Measurements from ENCODE around the gene RAVER2. TPM values are rescaled to one million over a fixed set of nuclear protein-coding genes. Genes with fewer than 3 reads are reported as not detected.
A peak's percentile ranks its signal among the peaks of the same experiment; 100 is the strongest.

RAVER2 gene
- total and polyA plus RNA-seq, 2 donors (not counting 1 experiment from before 2014, with no cell fraction given) = 0.82 to 1.4 TPM

DNA sequence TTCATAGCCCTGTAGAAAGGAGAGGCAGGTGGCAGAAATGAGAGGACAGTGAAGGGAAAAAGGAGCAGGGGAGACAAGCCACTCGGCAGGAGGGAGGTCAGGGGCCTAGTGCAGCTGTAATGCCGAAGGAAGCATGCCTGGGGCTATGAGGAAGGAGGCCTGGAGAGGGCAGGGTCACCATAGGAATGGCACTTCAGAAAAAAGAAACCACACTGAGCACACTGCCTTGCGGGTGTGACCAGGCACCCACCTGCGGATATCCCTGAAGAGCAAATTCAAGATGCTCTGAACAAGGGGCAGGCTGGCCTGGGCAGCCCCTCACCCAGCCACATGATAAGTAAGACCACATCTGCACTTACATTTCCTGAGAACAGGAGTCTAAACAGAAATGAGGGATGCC is 116.7 kb downstream of the RAVER2 start:
- TF ChIP-seq, protein P1, sequence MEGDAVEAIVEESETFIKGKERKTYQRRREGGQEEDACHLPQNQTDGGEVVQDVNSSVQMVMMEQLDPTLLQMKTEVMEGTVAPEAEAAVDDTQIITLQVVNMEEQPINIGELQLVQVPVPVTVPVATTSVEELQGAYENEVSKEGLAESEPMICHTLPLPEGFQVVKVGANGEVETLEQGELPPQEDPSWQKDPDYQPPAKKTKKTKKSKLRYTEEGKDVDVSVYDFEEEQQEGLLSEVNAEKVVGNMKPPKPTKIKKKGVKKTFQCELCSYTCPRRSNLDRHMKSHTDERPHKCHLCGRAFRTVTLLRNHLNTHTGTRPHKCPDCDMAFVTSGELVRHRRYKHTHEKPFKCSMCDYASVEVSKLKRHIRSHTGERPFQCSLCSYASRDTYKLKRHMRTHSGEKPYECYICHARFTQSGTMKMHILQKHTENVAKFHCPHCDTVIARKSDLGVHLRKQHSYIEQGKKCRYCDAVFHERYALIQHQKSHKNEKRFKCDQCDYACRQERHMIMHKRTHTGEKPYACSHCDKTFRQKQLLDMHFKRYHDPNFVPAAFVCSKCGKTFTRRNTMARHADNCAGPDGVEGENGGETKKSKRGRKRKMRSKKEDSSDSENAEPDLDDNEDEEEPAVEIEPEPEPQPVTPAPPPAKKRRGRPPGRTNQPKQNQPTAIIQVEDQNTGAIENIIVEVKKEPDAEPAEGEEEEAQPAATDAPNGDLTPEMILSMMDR (IDR thresholded peaks at IDR 0.05) = no peak
- no peak for TF ChIP-seq EZH2 (IDR thresholded peaks at IDR 0.05; ENCODE audit: borderline replicate concordance, insufficient read depth, low read depth, low read length, poor library complexity, severe bottlenecking)
- CTCF ChIA-PET = interaction anchor here (0.6 to 2.6 kb wide), 8 partner anchors 11 to 214 kb away, joined by 3 to 12 read pairs (median 4); no protein-coding TSS in a partner anchor
- H3K36me3 ChIP-seq (replicated peaks in 1 of 2; ENCODE audit: control extremely low read depth in 1 of 2, control insufficient read depth in 1 of 2, extremely low read depth in 1 of 2, insufficient read depth in 2 of 2, low read length in 1 of 2) = peaks cover 1 to 67% of the 10 kb centered on the region in 2 experiments
- Mint-ChIP-seq H3K9me3 (ENCODE audit: insufficient read depth) (no peaks in the 10 kb centered on the region), H3K27me3 (no peaks in the 10 kb centered on the region), H3K27ac (peak overlapping the region; percentile 86), H3K4me1 (peaks cover 58% of the 10 kb centered on the region), H3K4me3 (peak overlapping the region; percentile 68)
- intact Hi-C loops (cut with micrococcal nuclease) = loop anchor here (5.0 kb wide), 2 partner anchors 36 to 561 kb away; partner anchors contain the start of genes LEPR and LEPROT
- peak; percentile 50 for DNase-seq
- peak overlapping the region; percentile 27 for H3K9ac ChIP-seq (ENCODE audit: low read length)
- H3K27ac ChIP-seq (ENCODE audit: low read length in 2 of 2) = peak overlapping the region; percentile 21 to 74
- peaks cover 24% of the 10 kb centered on the region for H3K79me2 ChIP-seq (ENCODE audit: control insufficient read depth, insufficient read depth, low read length)
- POLR2A ChIA-PET = no interaction called here
- no peaks in the 10 kb centered on the region for H3K27me3 ChIP-seq (replicated peaks in 1 of 4; ENCODE audit: control extremely low read depth in 1 of 4, control insufficient read depth in 3 of 4, insufficient read depth in 4 of 4, low read length in 3 of 4)
- no peak for ATAC-seq (ENCODE audit: low read depth)
- H4K20me1 ChIP-seq (ENCODE audit: control insufficient read depth, insufficient read depth, low read length, poor library complexity, severe bottlenecking) = peaks cover 5% of the 10 kb centered on the region
- H2AFZ ChIP-seq (ENCODE audit: insufficient read depth, low read depth, low read length, poor library complexity, severe bottlenecking) = no peak overlapping the region
- peaks cover 51 to 57% of the 10 kb centered on the region in 2 donors for H3K4me1 ChIP-seq (ENCODE audit: control insufficient read depth in 2 of 2, insufficient read depth in 2 of 2, low read length in 2 of 2)
- WGBS (ENCODE audit: insufficient coverage) = 60% methylated on average over 4 of the region's 4 CpGs
- no peak overlapping the region for H3K4me3 ChIP-seq (ENCODE audit: control extremely low read depth in 1 of 5, extremely low read depth in 1 of 5, insufficient read depth in 1 of 5, low read depth in 2 of 5, low read length in 4 of 5)
- H3K4me2 ChIP-seq (replicated peaks; ENCODE audit: low read depth, low read length, poor library complexity, severe bottlenecking) = peak overlapping the region; percentile 43
- H3K9me3 ChIP-seq (ENCODE audit: control extremely low read depth in 1 of 3, control insufficient read depth in 2 of 3, insufficient read depth in 1 of 3, low read length in 2 of 3) = no peaks in the 10 kb centered on the region
